MCF 10A (cell line): ENCODE measurements around the gene OR8B3. TPM values are rescaled to one million over a fixed set of nuclear protein-coding genes. Genes with fewer than 3 reads are reported as not detected.
A peak's percentile ranks its signal among the peaks of the same experiment; 100 is the strongest.

ENCODE experiments used
- Bru-seq: library from RNA; stranded (reverse); fragments of 400-500 nt; gene quantifications from one replicate; lab custom pipeline; 2021; lab: Mats Ljungman, UMichigan
- BruChase-seq, 2 experiments: library from RNA; stranded (reverse); fragments of 400-500 nt; gene quantifications; one replicate each; lab custom pipeline; 2021; lab: Mats Ljungman, UMichigan
- BruUV-seq: library from RNA; stranded (reverse); fragments of 400-500 nt; replicated peaks from 2 replicates; lab custom pipeline; 2021; lab: Mats Ljungman, UMichigan
- CTCF ChIA-PET: fragments of 300-600 bp; sonication (Branson Sonifier 250); formaldehyde crosslinking; extraction: SDS; loops from one replicate; lab custom pipeline; 2021; ENCODE audit warnings: antibody characterized with exemption, inconsistent platforms; lab: Yijun Ruan, JAX
- POLR2A ChIA-PET: fragments of 300-600, 350-650 bp; sonication (Branson Sonifier 250); formaldehyde crosslinking; extraction: SDS; loops from one replicate; lab custom pipeline; 2020; ENCODE audit warnings: antibody characterized with exemption, inconsistent platforms; lab: Yijun Ruan, JAX
- DNase-seq: peaks from one replicate; pipeline ENCODE4 v3.0.0-alpha.2; 2018; ENCODE audit not compliant: unreplicated experiment
- H3K27ac Mint-ChIP-seq: one replicate; pipeline ENCODE4 v1.8.0; 2022; ENCODE audit warnings: mild to moderate bottlenecking, low read depth, mixed read lengths; ENCODE audit not compliant: unreplicated experiment
- H3K27me3 Mint-ChIP-seq: one replicate; pipeline ENCODE4 v1.8.0; 2022; ENCODE audit warnings: mixed read lengths; ENCODE audit not compliant: insufficient read depth, unreplicated experiment
- H3K36me3 Mint-ChIP-seq: one replicate; pipeline ENCODE4 v1.8.0; 2022; ENCODE audit warnings: mild to moderate bottlenecking, moderate library complexity, mixed read lengths; ENCODE audit not compliant: insufficient read depth, unreplicated experiment
- H3K4me1 Mint-ChIP-seq: one replicate; pipeline ENCODE4 v1.8.0; 2022; ENCODE audit warnings: mixed read lengths; ENCODE audit not compliant: insufficient read depth, unreplicated experiment
- H3K4me3 Mint-ChIP-seq: one replicate; pipeline ENCODE4 v1.8.0; 2022; ENCODE audit warnings: mild to moderate bottlenecking, moderate library complexity, mixed read lengths; ENCODE audit not compliant: unreplicated experiment
- H3K9me3 Mint-ChIP-seq: one replicate; pipeline ENCODE4 v1.8.0; 2022; ENCODE audit warnings: mixed read lengths; ENCODE audit not compliant: unreplicated experiment
- intact Hi-C: fragments of 100-400 bp; cut with micrococcal nuclease; formaldehyde crosslinking; loops from 2 replicates; pipeline ENCODE4 v1.14.1; 2022
- long read RNA-seq: library from polyadenylated mRNA; stranded (forward); transcript quantifications from one replicate; pipeline ENCODE4 v2.0.0, GENCODE V29; 2022
- total RNA-seq: library from RNA; stranded (reverse); gene quantifications from 2 replicates; pipeline ENCODE4 v1.2.3, GENCODE V29; 2022
- TF ChIP-seq, protein P1 (sequence below): fragments of 200-600 bp; IDR thresholded peaks from one replicate; pipeline ENCODE4 v1.8.0; 2022; ENCODE audit warnings: antibody characterized with exemption, mild to moderate bottlenecking; ENCODE audit not compliant: unreplicated experiment

OR8B3 gene
- total RNA-seq (not detected in 2 replicates), Bru-seq, nascent RNA (not detected), BruChase-seq, experiment 1, labeled RNA remaining after a 6-hour chase (not detected), BruChase-seq, experiment 2, labeled RNA remaining after a 2-hour chase (percentile 14 among the genes with signal in this experiment)
- long read RNA-seq, result 0 reads

- POLR2A ChIA-PET, result no interaction called here
- Mint-ChIP-seq H3K27ac (no peak within 1 kb of the TSS), H3K4me3 (no peak within 1 kb of the TSS), H3K9me3 (no peaks in the 10 kb centered on the region), H3K27me3 (no peaks in the 10 kb centered on the region), H3K4me1 (peaks cover 9% of the 10 kb centered on the region), H3K36me3 (no peaks in the 10 kb centered on the region)
- intact Hi-C loops, result no loop called here
- DNase-seq, result no peak
- CTCF ChIA-PET, result no interaction called here
- no TSS peak for BruUV-seq
- TF ChIP-seq, protein P1, sequence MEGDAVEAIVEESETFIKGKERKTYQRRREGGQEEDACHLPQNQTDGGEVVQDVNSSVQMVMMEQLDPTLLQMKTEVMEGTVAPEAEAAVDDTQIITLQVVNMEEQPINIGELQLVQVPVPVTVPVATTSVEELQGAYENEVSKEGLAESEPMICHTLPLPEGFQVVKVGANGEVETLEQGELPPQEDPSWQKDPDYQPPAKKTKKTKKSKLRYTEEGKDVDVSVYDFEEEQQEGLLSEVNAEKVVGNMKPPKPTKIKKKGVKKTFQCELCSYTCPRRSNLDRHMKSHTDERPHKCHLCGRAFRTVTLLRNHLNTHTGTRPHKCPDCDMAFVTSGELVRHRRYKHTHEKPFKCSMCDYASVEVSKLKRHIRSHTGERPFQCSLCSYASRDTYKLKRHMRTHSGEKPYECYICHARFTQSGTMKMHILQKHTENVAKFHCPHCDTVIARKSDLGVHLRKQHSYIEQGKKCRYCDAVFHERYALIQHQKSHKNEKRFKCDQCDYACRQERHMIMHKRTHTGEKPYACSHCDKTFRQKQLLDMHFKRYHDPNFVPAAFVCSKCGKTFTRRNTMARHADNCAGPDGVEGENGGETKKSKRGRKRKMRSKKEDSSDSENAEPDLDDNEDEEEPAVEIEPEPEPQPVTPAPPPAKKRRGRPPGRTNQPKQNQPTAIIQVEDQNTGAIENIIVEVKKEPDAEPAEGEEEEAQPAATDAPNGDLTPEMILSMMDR, result no peak
These were observed at the start of gene OR8B3 for GRCh38 chr11:124398924-124399323. Gene OR8B3 (minus strand): TSS chr11:124399024. CDS start chr11:124397351, 1,673 bp downstream.

- no peaks in the 10 kb centered on the region for H3K36me3 Mint-ChIP-seq
- TF ChIP-seq, protein P1, result no peak
- intact Hi-C loops, result no loop called here
- H3K4me1 Mint-ChIP-seq, result peaks cover 5% of the 10 kb centered on the region
- CTCF ChIA-PET, result interaction anchor here (0.6 to 0.8 kb wide), 3 partner anchors 28 to 1186 kb away, joined by 3 read pairs; no protein-coding TSS in a partner anchor
- no peak overlapping the region for H3K27ac Mint-ChIP-seq
- BruUV-seq, result no TSS peak
- no peak overlapping the region for H3K4me3 Mint-ChIP-seq
- DNase-seq, result no peak
- POLR2A ChIA-PET, result no interaction called here
- no peaks in the 10 kb centered on the region for H3K9me3 Mint-ChIP-seq
- H3K27me3 Mint-ChIP-seq, result peaks cover 12% of the 10 kb centered on the region
These were observed 48.1 kb upstream of the OR8B3 start for GRCh38 chr11:124446916-124447315.

GRCh38 chr11:124445646-124446150, 46.9 kb upstream of the OR8B3 start, which contains the start of gene OR8B8:
Gene OR8B8 (minus strand): TSS chr11:124445696. CDS start chr11:124441085, 4,611 bp downstream.
- DNase-seq, result no peak
- Mint-ChIP-seq H3K27ac (no peak within 1 kb of the TSS), H3K27me3 (peaks cover 8% of the 10 kb centered on the region), H3K4me1 (peaks cover 5% of the 10 kb centered on the region), H3K36me3 (no peaks in the 10 kb centered on the region), H3K9me3 (no peaks in the 10 kb centered on the region), H3K4me3 (no peak within 1 kb of the TSS)
- ChIA-PET CTCF (interaction anchor here (0.6 kb wide), 1 partner anchor 111 kb away, joined by 5 read pairs; no protein-coding TSS in a partner anchor), POLR2A (interaction anchor here (0.6 kb wide), 1 partner anchor 356 kb away, joined by 3 read pairs; no protein-coding TSS in a partner anchor)
- intact Hi-C loops, result no loop called here
- no TSS peak for BruUV-seq
- TF ChIP-seq, protein P1, result no peak

DNA sequence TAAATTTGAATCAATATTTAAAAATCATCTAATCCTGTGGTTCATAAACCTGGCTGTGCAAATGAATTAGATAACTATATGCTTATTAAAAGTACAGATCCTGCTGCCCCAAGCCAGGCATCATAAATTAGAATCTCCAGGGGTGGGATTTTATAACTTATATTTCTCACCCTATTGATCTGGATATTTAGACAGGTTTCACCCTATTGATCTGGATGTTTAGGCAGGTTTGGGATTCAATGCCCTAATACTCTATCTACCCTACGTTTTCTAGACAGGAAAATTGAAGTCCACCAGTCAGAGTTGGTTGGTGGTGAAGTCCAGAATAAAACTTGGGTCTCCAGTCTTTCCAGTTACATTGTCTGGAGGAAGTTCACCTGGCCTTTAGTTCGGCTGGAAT, 44.0 kb upstream of the OR8B3 start:
- Mint-ChIP-seq H3K9me3 (no peaks in the 10 kb centered on the region), H3K4me3 (no peak overlapping the region), H3K4me1 (peaks cover 5% of the 10 kb centered on the region), H3K36me3 (peaks cover 4% of the 10 kb centered on the region), H3K27ac (no peak overlapping the region), H3K27me3 (peaks cover 31% of the 10 kb centered on the region)
- BruUV-seq, result no TSS peak
- intact Hi-C loops, result no loop called here
- no peak for DNase-seq
- CTCF ChIA-PET, result interaction anchor here (0.6 to 1.2 kb wide), 3 partner anchors 27 to 391 kb away, joined by 3 to 6 read pairs (median 4); no protein-coding TSS in a partner anchor
- TF ChIP-seq, protein P1, result no peak
- POLR2A ChIA-PET, result no interaction called here
